ENCODE data around the gene PFKM. TPM values are rescaled to one million over a fixed set of nuclear protein-coding genes. Genes with fewer than 3 reads are reported as not detected.
"Not testable (repeated sequence)": the region's sequence is repeated elsewhere in the genome, so short reads cannot be mapped to it uniquely, and the experiment has no call there.

Gene PFKM
- total RNA-seq, 2 donors from 2014 or later, result 36.9 to 71.9 TPM

DNA sequence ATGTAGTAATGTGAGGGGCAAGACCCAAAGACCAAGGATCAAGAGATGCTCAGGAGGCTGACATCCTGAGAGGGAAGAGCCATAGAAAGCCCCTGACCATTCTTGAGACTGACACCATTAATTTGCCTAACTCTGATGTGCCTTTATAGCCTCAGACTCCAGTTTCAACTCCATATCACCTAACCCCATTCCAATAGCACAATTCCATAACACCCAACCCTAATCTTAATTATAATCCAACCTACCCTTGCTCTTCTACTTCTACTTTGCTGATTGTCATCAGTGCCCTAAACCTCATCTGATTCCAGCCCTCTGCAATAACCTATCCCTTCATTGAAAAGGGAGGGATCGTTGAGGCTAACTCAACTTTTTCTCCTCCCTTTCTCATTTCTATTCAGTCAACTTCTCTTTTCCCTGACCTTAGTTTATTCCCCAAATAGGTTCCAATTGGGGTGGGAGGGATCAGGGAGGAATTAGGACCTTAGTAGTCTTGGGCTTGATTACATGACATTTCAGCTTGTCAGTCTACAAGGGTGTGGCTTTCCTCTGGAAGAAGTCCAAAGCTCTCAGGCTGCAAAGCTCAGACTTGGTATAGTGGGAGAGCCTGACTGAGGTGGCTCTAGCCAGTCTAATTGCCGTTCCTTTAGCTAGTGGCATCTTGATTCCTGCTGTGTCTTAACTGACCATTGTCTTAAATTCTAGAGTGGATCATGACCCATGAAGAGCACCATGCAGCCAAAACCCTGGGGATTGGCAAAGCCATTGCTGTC lies 3.1 kb downstream of the PFKM start:
- Histone ChIP-seq H3K4me3 (no peak overlapping the region), H3K27me3 (replicated peaks; ENCODE audit: insufficient read depth) (no peaks in the 10 kb centered on the region), H3K9me3 (no peaks in the 10 kb centered on the region), H3K36me3 (no peaks in the 10 kb centered on the region), H3K27ac (no peak overlapping the region), H3K4me1 (replicated peaks) (no peaks in the 10 kb centered on the region)
- no peak for DNase-seq (ENCODE audit: low spot score)
- intact Hi-C loops (cut with DNase I), result loop anchor here (5.0 kb wide), 1 partner anchor 35 kb away; the partner anchor contains the start of gene ASB8
- 85% methylated on average over 2 of the region's 2 CpGs for WGBS
- TF ChIP-seq, protein P1, sequence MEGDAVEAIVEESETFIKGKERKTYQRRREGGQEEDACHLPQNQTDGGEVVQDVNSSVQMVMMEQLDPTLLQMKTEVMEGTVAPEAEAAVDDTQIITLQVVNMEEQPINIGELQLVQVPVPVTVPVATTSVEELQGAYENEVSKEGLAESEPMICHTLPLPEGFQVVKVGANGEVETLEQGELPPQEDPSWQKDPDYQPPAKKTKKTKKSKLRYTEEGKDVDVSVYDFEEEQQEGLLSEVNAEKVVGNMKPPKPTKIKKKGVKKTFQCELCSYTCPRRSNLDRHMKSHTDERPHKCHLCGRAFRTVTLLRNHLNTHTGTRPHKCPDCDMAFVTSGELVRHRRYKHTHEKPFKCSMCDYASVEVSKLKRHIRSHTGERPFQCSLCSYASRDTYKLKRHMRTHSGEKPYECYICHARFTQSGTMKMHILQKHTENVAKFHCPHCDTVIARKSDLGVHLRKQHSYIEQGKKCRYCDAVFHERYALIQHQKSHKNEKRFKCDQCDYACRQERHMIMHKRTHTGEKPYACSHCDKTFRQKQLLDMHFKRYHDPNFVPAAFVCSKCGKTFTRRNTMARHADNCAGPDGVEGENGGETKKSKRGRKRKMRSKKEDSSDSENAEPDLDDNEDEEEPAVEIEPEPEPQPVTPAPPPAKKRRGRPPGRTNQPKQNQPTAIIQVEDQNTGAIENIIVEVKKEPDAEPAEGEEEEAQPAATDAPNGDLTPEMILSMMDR (IDR thresholded peaks at IDR 0.05), result no peak
- TF ChIP-seq POLR2A (IDR thresholded peaks at IDR 0.05), result no peak
- no peak for TF ChIP-seq POLR2AphosphoS5 (IDR thresholded peaks at IDR 0.05)

DNA sequence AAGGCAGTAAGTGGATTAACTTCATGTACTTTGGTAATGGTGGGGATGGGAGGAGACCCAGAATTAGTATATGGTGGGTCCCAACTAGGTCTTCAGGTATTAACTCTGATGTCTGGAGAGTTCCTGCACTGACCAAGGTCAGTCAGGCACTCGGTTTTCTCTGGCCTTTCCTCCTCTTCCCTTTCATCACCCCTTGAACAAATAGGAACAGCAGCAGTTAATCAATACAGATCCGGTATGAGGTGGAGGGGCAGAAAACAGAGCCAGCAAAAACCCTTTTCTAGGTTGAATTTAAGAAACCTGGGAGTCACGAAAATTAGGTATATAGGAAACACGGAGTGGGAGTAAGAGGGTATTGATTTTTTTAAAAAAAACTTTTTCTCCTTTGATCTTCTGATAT lies 4.0 kb downstream of the PFKM start:
- no peak overlapping the region for H3K27ac ChIP-seq
- WGBS, result 80% methylated on average over 4 of the region's 4 CpGs

DNA sequence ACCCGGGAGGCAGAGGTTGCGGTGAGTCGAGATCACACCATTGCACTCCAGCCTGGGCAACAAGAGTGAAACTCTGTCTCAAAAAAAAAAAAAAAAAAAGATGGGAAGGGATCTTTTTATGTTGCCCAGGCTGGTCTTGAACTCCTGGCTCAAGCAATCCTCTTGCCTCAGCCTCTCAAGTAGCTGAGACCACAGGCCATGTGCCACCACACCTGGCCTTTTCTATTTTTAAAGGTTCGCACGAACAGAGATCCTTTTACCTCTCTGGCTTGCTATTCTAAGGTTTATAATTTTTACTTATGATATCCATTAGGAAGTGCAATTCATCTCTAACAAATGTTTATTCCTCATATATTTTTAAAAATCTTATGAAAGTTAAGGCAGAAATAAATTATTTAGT lies 6.4 kb downstream of the PFKM start:
- H3K27me3 ChIP-seq (replicated peaks; ENCODE audit: insufficient read depth); intact Hi-C loops (cut with DNase I); H3K9me3 ChIP-seq; H3K36me3 ChIP-seq; H3K27ac ChIP-seq; H3K4me3 ChIP-seq; DNase-seq (ENCODE audit: low spot score); H3K4me1 ChIP-seq (replicated peaks): not testable (repeated sequence)
- WGBS, result 96% methylated on average over 5 of the region's 5 CpGs

More for the DNA sequence above, 4.0 kb downstream of the PFKM start:
- Histone ChIP-seq H3K4me3 (no peak overlapping the region), H3K36me3 (no peaks in the 10 kb centered on the region), H3K4me1 (replicated peaks) (no peaks in the 10 kb centered on the region), H3K27me3 (replicated peaks; ENCODE audit: insufficient read depth) (no peaks in the 10 kb centered on the region), H3K9me3 (no peaks in the 10 kb centered on the region)
- DNase-seq (ENCODE audit: low spot score), result no peak
- TF ChIP-seq POLR2A (IDR thresholded peaks at IDR 0.05) (no peak), POLR2AphosphoS5 (IDR thresholded peaks at IDR 0.05) (no peak)
- TF ChIP-seq, protein P1 (IDR thresholded peaks at IDR 0.05), result no peak
- intact Hi-C loops (cut with DNase I), result loop anchor here (5.0 kb wide), 1 partner anchor 34 kb away; the partner anchor contains the start of gene ASB8

DNA sequence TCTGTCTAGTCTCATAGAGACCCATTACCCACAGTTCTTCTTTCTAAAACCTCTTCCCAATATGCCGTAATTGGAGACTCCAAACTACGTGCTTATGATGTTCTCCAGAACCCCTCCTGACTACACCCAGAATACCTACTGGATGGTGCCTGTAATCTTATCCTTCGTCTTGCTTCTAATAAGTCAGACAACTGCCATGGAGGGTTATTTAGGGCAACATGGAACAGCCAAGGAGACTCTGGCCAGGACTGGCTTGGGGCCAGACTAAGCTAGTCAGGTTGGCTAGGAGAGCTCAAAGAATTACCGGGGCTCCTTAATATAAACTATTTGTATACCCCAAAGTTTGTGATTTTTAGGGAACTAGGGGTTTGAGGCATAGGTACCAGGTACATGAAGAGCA lies 6.8 kb downstream of the PFKM start:
- TF ChIP-seq, protein P1 (IDR thresholded peaks at IDR 0.05), result no peak
- TF ChIP-seq POLR2A (IDR thresholded peaks at IDR 0.05) (no peak), POLR2AphosphoS5 (IDR thresholded peaks at IDR 0.05) (no peak)
- WGBS, result 76% methylated on average over 4 of the region's 4 CpGs
- Histone ChIP-seq H3K36me3 (no peaks in the 10 kb centered on the region), H3K4me3 (no peak overlapping the region), H3K9me3 (no peaks in the 10 kb centered on the region), H3K27ac (no peak overlapping the region), H3K27me3 (replicated peaks; ENCODE audit: insufficient read depth) (no peaks in the 10 kb centered on the region), H3K4me1 (replicated peaks) (no peaks in the 10 kb centered on the region)
- no peak for DNase-seq (ENCODE audit: low spot score)
- intact Hi-C loops (cut with DNase I), result no loop called here

DNA sequence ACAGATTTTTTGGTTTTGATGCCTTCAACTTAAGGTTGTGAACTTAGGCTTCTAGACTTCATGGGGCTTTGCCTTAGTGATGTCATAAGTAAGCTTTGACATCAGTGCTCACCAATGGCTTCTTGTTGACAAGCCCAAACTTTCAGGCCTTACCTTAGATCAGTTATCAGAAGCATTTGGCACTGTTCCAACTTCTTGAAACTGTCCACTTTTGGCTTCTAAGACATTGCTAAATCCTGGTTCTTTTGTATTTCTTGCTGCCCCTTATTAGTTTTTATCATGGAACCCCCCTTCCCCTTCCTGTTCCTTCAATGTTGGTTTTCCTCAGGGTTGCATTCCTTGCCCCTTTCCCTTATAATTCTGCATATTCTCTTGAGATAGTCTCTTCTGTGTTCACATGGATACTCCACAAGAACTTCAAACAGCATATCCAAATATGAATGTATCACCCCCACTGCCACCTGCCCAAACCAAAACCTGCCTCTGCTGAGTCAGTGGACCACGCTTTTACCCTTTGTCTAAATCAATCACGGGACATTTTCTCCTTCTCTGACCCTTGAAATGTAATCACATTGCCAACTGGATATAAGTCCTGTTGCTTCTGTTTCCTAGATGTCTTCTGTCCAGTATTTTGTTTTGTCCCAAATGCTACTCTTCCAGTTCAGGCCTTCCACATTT lies 7.9 kb downstream of the PFKM start:
- Histone ChIP-seq H3K27ac (no peak overlapping the region), H3K4me3 (no peak overlapping the region), H3K4me1 (replicated peaks) (no peaks in the 10 kb centered on the region), H3K27me3 (replicated peaks; ENCODE audit: insufficient read depth) (no peaks in the 10 kb centered on the region), H3K9me3 (no peaks in the 10 kb centered on the region), H3K36me3 (no peaks in the 10 kb centered on the region)
- no peak for DNase-seq (ENCODE audit: low spot score)
- TF ChIP-seq, protein P1 (IDR thresholded peaks at IDR 0.05), result no peak
- no peak for TF ChIP-seq POLR2AphosphoS5 (IDR thresholded peaks at IDR 0.05)
- TF ChIP-seq POLR2A (IDR thresholded peaks at IDR 0.05), result no peak
- WGBS, result 97% methylated on average over 2 of the region's 2 CpGs
- intact Hi-C loops (cut with DNase I), result no loop called here

Data from prostate gland (tissue), 2 donors.